Stimulated activated memory B cell treated with anti-CD40 and anti-IgM and Interleukin-4, amounts not matched to agents 10 μg/mL and 1 μg/mL and 100 μg/mL, for 72 hours (primary cell): ENCODE measurements around the gene CCSER1.
"Not testable (repeated sequence)": the region's sequence is repeated elsewhere in the genome, so short reads cannot be mapped to it uniquely, and the experiment has no call there.

Experiments
- ATAC-seq: fragments of 150-1000 bp; cut with Tn5 transposase; 2 replicates; pipeline ENCODE4 v1.10.0; 2021
- H3K27ac Mint-ChIP-seq: one replicate; pipeline ENCODE4 v1.8.0; 2022; ENCODE audit warnings: mild to moderate bottlenecking, mixed read lengths
- H3K27me3 Mint-ChIP-seq: one replicate; pipeline ENCODE4 v1.8.0; 2022; ENCODE audit warnings: mixed read lengths
- H3K36me3 Mint-ChIP-seq: one replicate; pipeline ENCODE4 v1.8.0; 2022; ENCODE audit warnings: mixed read lengths
- H3K4me1 Mint-ChIP-seq: one replicate; pipeline ENCODE4 v1.8.0; 2022; ENCODE audit warnings: mixed read lengths
- H3K4me3 Mint-ChIP-seq: one replicate; pipeline ENCODE4 v1.8.0; 2022; ENCODE audit warnings: mild to moderate bottlenecking, moderate library complexity, mixed read lengths
- H3K9me3 Mint-ChIP-seq: one replicate; pipeline ENCODE4 v1.8.0; 2022; ENCODE audit warnings: mixed read lengths

CCSER1 gene

GRCh38 chr4:91454111-91454510, 1326.9 kb downstream of the CCSER1 start:
- Mint-ChIP-seq H3K36me3 (no peaks in the 10 kb centered on the region), H3K4me3 (no peak overlapping the region), H3K27ac (no peak overlapping the region), H3K27me3 (no peaks in the 10 kb centered on the region), H3K4me1 (no peaks in the 10 kb centered on the region), H3K9me3 (peaks cover 3% of the 10 kb centered on the region)
- ATAC-seq: no peak

- H3K4me3 Mint-ChIP-seq, ATAC-seq, H3K27me3 Mint-ChIP-seq, H3K36me3 Mint-ChIP-seq, H3K27ac Mint-ChIP-seq, H3K4me1 Mint-ChIP-seq: not testable (repeated sequence)
- H3K9me3 Mint-ChIP-seq: peaks cover 14% of the 10 kb centered on the region
Observed at GRCh38 chr4:91462566-91462965, 1335.4 kb downstream of the CCSER1 start.

- Mint-ChIP-seq H3K4me1 (no peaks in the 10 kb centered on the region), H3K4me3 (no peak overlapping the region), H3K27me3 (no peaks in the 10 kb centered on the region), H3K27ac (no peak overlapping the region), H3K36me3 (no peaks in the 10 kb centered on the region), H3K9me3 (peaks cover 3% of the 10 kb centered on the region)
- ATAC-seq: no peak
Observed at GRCh38 chr4:91470671-91471070, 1343.5 kb downstream of the CCSER1 start.

GRCh38 chr4:91471280-91471679, 1344.1 kb downstream of the CCSER1 start:
- no peak overlapping the region for H3K4me3 Mint-ChIP-seq
- H3K9me3 Mint-ChIP-seq: peaks cover 3% of the 10 kb centered on the region
- no peaks in the 10 kb centered on the region for H3K4me1 Mint-ChIP-seq
- H3K27me3 Mint-ChIP-seq: no peaks in the 10 kb centered on the region
- no peak for ATAC-seq
- H3K36me3 Mint-ChIP-seq: no peaks in the 10 kb centered on the region
- no peak overlapping the region for H3K27ac Mint-ChIP-seq

- Mint-ChIP-seq H3K4me3 (no peak overlapping the region), H3K27me3 (no peaks in the 10 kb centered on the region), H3K9me3 (peaks cover 3% of the 10 kb centered on the region), H3K36me3 (no peaks in the 10 kb centered on the region), H3K4me1 (no peaks in the 10 kb centered on the region), H3K27ac (no peak overlapping the region)
- ATAC-seq: no peak
Observed at GRCh38 chr4:91472046-91472445, 1344.9 kb downstream of the CCSER1 start.

- no peak for ATAC-seq
- no peak overlapping the region for H3K27ac Mint-ChIP-seq
- no peaks in the 10 kb centered on the region for H3K36me3 Mint-ChIP-seq
- no peaks in the 10 kb centered on the region for H3K27me3 Mint-ChIP-seq
- H3K4me1 Mint-ChIP-seq: no peaks in the 10 kb centered on the region
- no peaks in the 10 kb centered on the region for H3K9me3 Mint-ChIP-seq
- H3K4me3 Mint-ChIP-seq: no peak overlapping the region
Observed at GRCh38 chr4:91485415-91485814, 1358.2 kb downstream of the CCSER1 start.

GRCh38 chr4:91488946-91489345, 1361.8 kb downstream of the CCSER1 start:
- no peaks in the 10 kb centered on the region for H3K9me3 Mint-ChIP-seq
- no peak overlapping the region for H3K27ac Mint-ChIP-seq
- H3K36me3 Mint-ChIP-seq: no peaks in the 10 kb centered on the region
- no peaks in the 10 kb centered on the region for H3K27me3 Mint-ChIP-seq
- ATAC-seq: no peak
- H3K4me1 Mint-ChIP-seq: no peaks in the 10 kb centered on the region
- no peak overlapping the region for H3K4me3 Mint-ChIP-seq

GRCh38 chr4:91497892-91498291, 1370.7 kb downstream of the CCSER1 start:
- ATAC-seq: peak; percentile 61
- H3K27ac Mint-ChIP-seq: no peak overlapping the region
- H3K4me3 Mint-ChIP-seq: no peak overlapping the region
- no peaks in the 10 kb centered on the region for H3K4me1 Mint-ChIP-seq
- peaks cover 5% of the 10 kb centered on the region for H3K9me3 Mint-ChIP-seq
- no peaks in the 10 kb centered on the region for H3K36me3 Mint-ChIP-seq
- no peaks in the 10 kb centered on the region for H3K27me3 Mint-ChIP-seq

GRCh38 chr4:91502365-91502764, 1375.2 kb downstream of the CCSER1 start:
- Mint-ChIP-seq H3K4me1 (no peaks in the 10 kb centered on the region), H3K9me3 (peaks cover 7% of the 10 kb centered on the region), H3K27me3 (no peaks in the 10 kb centered on the region), H3K27ac (no peak overlapping the region), H3K4me3 (no peak overlapping the region), H3K36me3 (no peaks in the 10 kb centered on the region)
- ATAC-seq: no peak

- Mint-ChIP-seq H3K27me3 (no peaks in the 10 kb centered on the region), H3K4me1 (no peaks in the 10 kb centered on the region), H3K9me3 (peaks cover 16% of the 10 kb centered on the region), H3K4me3 (no peak overlapping the region), H3K27ac (no peak overlapping the region), H3K36me3 (no peaks in the 10 kb centered on the region)
- ATAC-seq: no peak
Observed at GRCh38 chr4:91513326-91513725, 1386.1 kb downstream of the CCSER1 start.

- no peaks in the 10 kb centered on the region for H3K4me1 Mint-ChIP-seq
- no peak for ATAC-seq
- no peaks in the 10 kb centered on the region for H3K36me3 Mint-ChIP-seq
- no peaks in the 10 kb centered on the region for H3K27me3 Mint-ChIP-seq
- H3K9me3 Mint-ChIP-seq: peaks cover 8% of the 10 kb centered on the region
- no peak overlapping the region for H3K4me3 Mint-ChIP-seq
- H3K27ac Mint-ChIP-seq: no peak overlapping the region
Observed at GRCh38 chr4:91519155-91519554, 1392.0 kb downstream of the CCSER1 start.

GRCh38 chr4:91525621-91526020, 1398.4 kb downstream of the CCSER1 start:
- H3K36me3 Mint-ChIP-seq: no peaks in the 10 kb centered on the region
- H3K27ac Mint-ChIP-seq: no peak overlapping the region
- no peak for ATAC-seq
- no peaks in the 10 kb centered on the region for H3K27me3 Mint-ChIP-seq
- H3K4me3 Mint-ChIP-seq: no peak overlapping the region
- peaks cover 3% of the 10 kb centered on the region for H3K9me3 Mint-ChIP-seq
- H3K4me1 Mint-ChIP-seq: no peaks in the 10 kb centered on the region

GRCh38 chr4:91527056-91527455, 1399.9 kb downstream of the CCSER1 start:
- Mint-ChIP-seq H3K4me1 (no peaks in the 10 kb centered on the region), H3K27me3 (no peaks in the 10 kb centered on the region), H3K4me3 (no peak overlapping the region), H3K27ac (no peak overlapping the region), H3K36me3 (no peaks in the 10 kb centered on the region), H3K9me3 (peaks cover 3% of the 10 kb centered on the region)
- no peak for ATAC-seq

- peaks cover 25% of the 10 kb centered on the region for H3K9me3 Mint-ChIP-seq
- H3K27me3 Mint-ChIP-seq: no peaks in the 10 kb centered on the region
- no peaks in the 10 kb centered on the region for H3K4me1 Mint-ChIP-seq
- no peak overlapping the region for H3K27ac Mint-ChIP-seq
- H3K4me3 Mint-ChIP-seq: no peak overlapping the region
- ATAC-seq: no peak
- peaks cover 5% of the 10 kb centered on the region for H3K36me3 Mint-ChIP-seq
Observed at GRCh38 chr4:91567594-91567993, 1440.4 kb downstream of the CCSER1 start.

GRCh38 chr4:91577864-91578263, 1450.7 kb downstream of the CCSER1 start:
- no peak overlapping the region for H3K4me3 Mint-ChIP-seq
- no peaks in the 10 kb centered on the region for H3K36me3 Mint-ChIP-seq
- no peak overlapping the region for H3K27ac Mint-ChIP-seq
- no peaks in the 10 kb centered on the region for H3K27me3 Mint-ChIP-seq
- no peaks in the 10 kb centered on the region for H3K9me3 Mint-ChIP-seq
- ATAC-seq: no peak
- H3K4me1 Mint-ChIP-seq: no peaks in the 10 kb centered on the region

- H3K36me3 Mint-ChIP-seq: no peaks in the 10 kb centered on the region
- no peaks in the 10 kb centered on the region for H3K9me3 Mint-ChIP-seq
- H3K4me1 Mint-ChIP-seq: no peaks in the 10 kb centered on the region
- no peak overlapping the region for H3K4me3 Mint-ChIP-seq
- no peak for ATAC-seq
- H3K27ac Mint-ChIP-seq: no peak overlapping the region
- H3K27me3 Mint-ChIP-seq: no peaks in the 10 kb centered on the region
Observed at GRCh38 chr4:91590260-91590659, 1463.1 kb downstream of the CCSER1 start.

GRCh38 chr4:91592125-91592524, 1464.9 kb downstream of the CCSER1 start:
- H3K9me3 Mint-ChIP-seq: no peaks in the 10 kb centered on the region
- no peaks in the 10 kb centered on the region for H3K27me3 Mint-ChIP-seq
- H3K4me1 Mint-ChIP-seq: no peaks in the 10 kb centered on the region
- no peak overlapping the region for H3K4me3 Mint-ChIP-seq
- no peak for ATAC-seq
- H3K36me3 Mint-ChIP-seq: no peaks in the 10 kb centered on the region
- H3K27ac Mint-ChIP-seq: no peak overlapping the region
